UCSD-AML1 (cell line): ENCODE measurements around the gene WNT7B.

Experiments
- DNase-seq: peaks from one replicate; lab custom pipeline; 2025; ENCODE audit not compliant: unreplicated experiment; lab: John Stamatoyannopoulos, UW

Gene WNT7B

GRCh38 chr22:45879552-45879949 lies 97.4 kb downstream of the WNT7B start:
- no peak for DNase-seq

GRCh38 chr22:45878901-45879551 lies 97.9 kb downstream of the WNT7B start:
- DNase-seq, result no peak

GRCh38 chr22:45878051-45878781 lies 98.7 kb downstream of the WNT7B start:
- DNase-seq, result no peak

GRCh38 chr22:45877651-45878050 lies 99.3 kb downstream of the WNT7B start:
- no peak for DNase-seq

GRCh38 chr22:45877036-45877380 lies 100.0 kb downstream of the WNT7B start:
- DNase-seq, result no peak

- no peak for DNase-seq
Measured at GRCh38 chr22:45876136-45877035, 100.6 kb downstream of the WNT7B start.

GRCh38 chr22:45872659-45873263 lies 104.2 kb downstream of the WNT7B start:
- DNase-seq, result no peak

- no peak for DNase-seq
Measured at GRCh38 chr22:45871721-45872120, 105.2 kb downstream of the WNT7B start.
